H9 (cell line): ENCODE data around the gene FAM210A. TPM values are rescaled to one million over a fixed set of nuclear protein-coding genes. Genes with fewer than 3 reads are reported as not detected.

ENCODE experiments used
- DNase-seq: peaks from one replicate; pipeline ENCODE4 v3.0.0-alpha.2; 2017
- H2AFZ ChIP-seq: one replicate; pipeline ENCODE4 v1.6.1; 2013; ENCODE audit warnings: mild to moderate bottlenecking, low read length, control low read depth, moderate library complexity
- H2AK5ac ChIP-seq: 2 replicates; pipeline ENCODE4 v1.6.1; 2013; ENCODE audit warnings: low read length, control low read depth, mixed read lengths; ENCODE audit not compliant: insufficient read length
- H2BK120ac ChIP-seq: one replicate; pipeline ENCODE4 v1.6.1; 2013; ENCODE audit warnings: low read depth, mild to moderate bottlenecking, low read length, control low read depth, inconsistent platforms; ENCODE audit not compliant: poor library complexity, severe bottlenecking
- H2BK12ac ChIP-seq: 2 replicates; pipeline ENCODE4 v1.6.1; 2013; ENCODE audit warnings: low read length, control low read depth, mixed read lengths, low read depth; ENCODE audit not compliant: insufficient read length
- H2BK15ac ChIP-seq: 2 replicates; pipeline ENCODE4 v1.6.1; 2013; ENCODE audit warnings: low read depth, low read length, control low read depth
- H2BK20ac ChIP-seq: one replicate; pipeline ENCODE4 v1.6.1; 2013; ENCODE audit warnings: low read depth, mild to moderate bottlenecking, low read length, control low read depth, inconsistent platforms; ENCODE audit not compliant: poor library complexity, severe bottlenecking
- H2BK5ac ChIP-seq: 2 replicates; pipeline ENCODE4 v1.6.1; 2013; ENCODE audit warnings: low read length, control low read depth, mixed read lengths; ENCODE audit not compliant: insufficient read length
- H3K14ac ChIP-seq: 2 replicates; pipeline ENCODE4 v1.6.1; 2013; ENCODE audit warnings: low read length, control low read depth; ENCODE audit not compliant: insufficient read depth
- H3K18ac ChIP-seq: 2 replicates; pipeline ENCODE4 v1.6.1; 2013; ENCODE audit warnings: low read depth, mild to moderate bottlenecking, mixed read lengths, low read length, control low read depth; ENCODE audit not compliant: insufficient read length
- H3K23ac ChIP-seq: 2 replicates; pipeline ENCODE4 v1.6.1; 2013; ENCODE audit warnings: low read length, control low read depth, mixed read lengths, low read depth; ENCODE audit not compliant: insufficient read length
- H3K23me2 ChIP-seq: 2 replicates; pipeline ENCODE4 v1.6.1; 2013; ENCODE audit warnings: low read depth, mild to moderate bottlenecking, mixed read lengths, low read length, control low read depth; ENCODE audit not compliant: insufficient read length, poor library complexity, severe bottlenecking
- H3K27ac ChIP-seq: 2 replicates; pipeline ENCODE4 v1.5.1; 2013; ENCODE audit warnings: low read length, control low read depth, mixed read lengths, low read depth; ENCODE audit not compliant: insufficient read length
- H3K27me3 ChIP-seq: 2 replicates; pipeline ENCODE4 v1.6.1; 2013; ENCODE audit warnings: low read length, control low read depth, inconsistent platforms; ENCODE audit not compliant: insufficient read depth
- H3K4ac ChIP-seq: 2 replicates; pipeline ENCODE4 v1.6.1; 2013; ENCODE audit warnings: low read depth, mild to moderate bottlenecking, control low read depth, inconsistent platforms, low read length, moderate library complexity
- H3K4me1 ChIP-seq: 2 replicates; pipeline ENCODE4 v1.6.1; 2013; ENCODE audit warnings: low read length, control low read depth, inconsistent platforms; ENCODE audit not compliant: insufficient read depth
- H3K4me2 ChIP-seq: 2 replicates; pipeline ENCODE4 v1.6.1; 2013; ENCODE audit warnings: low read length, control low read depth, mixed read lengths; ENCODE audit not compliant: insufficient read length, insufficient read depth
- H3K56ac ChIP-seq: 2 replicates; pipeline ENCODE4 v1.6.1; 2013; ENCODE audit warnings: low read depth, mild to moderate bottlenecking, mixed read lengths, low read length, control low read depth; ENCODE audit not compliant: insufficient read length
- H3K79me1 ChIP-seq: 2 replicates; pipeline ENCODE4 v1.6.1; 2013; ENCODE audit warnings: low read depth, mild to moderate bottlenecking, moderate library complexity, low read length, control low read depth, inconsistent platforms; ENCODE audit not compliant: insufficient read depth, poor library complexity, severe bottlenecking
- H3K79me2 ChIP-seq: 2 replicates; pipeline ENCODE4 v1.6.1; 2013; ENCODE audit warnings: low read length, control low read depth, inconsistent platforms; ENCODE audit not compliant: insufficient read depth
- H3K9ac ChIP-seq: 2 replicates; pipeline ENCODE4 v1.6.1; 2013; ENCODE audit warnings: low read length, control low read depth, mixed read lengths; ENCODE audit not compliant: insufficient read length; ENCODE audit errors: extremely low read depth
- H3K9me3 ChIP-seq: one replicate; pipeline ENCODE4 v1.6.1; 2013; ENCODE audit warnings: low read depth, low read length, inconsistent platforms; ENCODE audit not compliant: control insufficient read depth
- H3T11ph ChIP-seq: one replicate; pipeline ENCODE4 v1.6.1; 2013; ENCODE audit warnings: mild to moderate bottlenecking, low read length, control low read depth, inconsistent platforms
- H4K20me1 ChIP-seq: one replicate; pipeline ENCODE4 v1.6.1; 2013; ENCODE audit not compliant: control insufficient read depth, insufficient read length, insufficient read depth
- H4K5ac ChIP-seq: 2 replicates; pipeline ENCODE4 v1.6.1; 2013; ENCODE audit warnings: low read depth, mild to moderate bottlenecking, mixed read lengths, low read length, control low read depth; ENCODE audit not compliant: insufficient read length
- H4K8ac ChIP-seq: replicated peaks from 2 replicates; pipeline ENCODE4 v1.6.1; 2013; ENCODE audit warnings: low read length, control low read depth, mixed read lengths, low read depth; ENCODE audit not compliant: insufficient read length
- H4K91ac ChIP-seq: 2 replicates; pipeline ENCODE4 v1.6.1; 2013; ENCODE audit warnings: low read depth, mild to moderate bottlenecking, moderate library complexity, mixed read lengths, low read length, control low read depth; ENCODE audit not compliant: insufficient read length
- H3K27ac Mint-ChIP-seq, 3 experiments: 2 replicates in 2 of 3; 3 replicates in 1 of 3; pipeline ENCODE4 v1.8.0; 2020 to 2021; ENCODE audit warnings: mixed read lengths in 3 of 3, mild to moderate bottlenecking in 1 of 3, moderate library complexity in 1 of 3
- H3K27me3 Mint-ChIP-seq: 2 replicates; pipeline ENCODE4 v1.8.0; 2021; ENCODE audit warnings: low read depth, mild to moderate bottlenecking, moderate library complexity, mixed read lengths
- H3K36me3 Mint-ChIP-seq, 3 experiments: 2 replicates in 2 of 3; 3 replicates in 1 of 3; pipeline ENCODE4 v1.8.0; 2020 to 2021; ENCODE audit warnings: low read depth in 3 of 3, mixed read lengths in 3 of 3; ENCODE audit not compliant: insufficient read depth in 1 of 3
- H3K4me1 Mint-ChIP-seq, 2 experiments: 2 replicates each; pipeline ENCODE4 v1.8.0; 2020; ENCODE audit warnings: mixed read lengths in 2 of 2
- H3K4me3 Mint-ChIP-seq, 2 experiments: 2 replicates in 1 of 2; 3 replicates in 1 of 2; pipeline ENCODE4 v1.8.0; 2020 to 2021; ENCODE audit warnings: mild to moderate bottlenecking in 2 of 2, mixed read lengths in 2 of 2, moderate library complexity in 1 of 2
- H3K9me3 Mint-ChIP-seq, 2 experiments: 2 replicates in 1 of 2; 3 replicates in 1 of 2; pipeline ENCODE4 v1.8.0; 2020; ENCODE audit warnings: mild to moderate bottlenecking in 2 of 2, mixed read lengths in 2 of 2, moderate library complexity in 1 of 2
- WGBS: extraction: QIAGEN DNeasy Blood & Tissue Kit; methylation state at CpG from one replicate; pipeline ENCODE4 v1.1.7; 2013; ENCODE audit warnings: missing lambda C conversion rate, low lambda C conversion rate, mixed read lengths; ENCODE audit not compliant: insufficient read length; ENCODE audit errors: extremely low coverage; 5-methylcytosine and 5-hydroxymethylcytosine counted together
- total RNA-seq: library from RNA; stranded (reverse); gene quantifications from 2 replicates; pipeline ENCODE4 v1.2.1, GENCODE V29; 2021
- TF ChIP-seq, protein P1 (sequence below): fragments of 200-600 bp; sonication (generic); conservative IDR thresholded peaks from 3 replicates; pipeline ENCODE4 v1.8.0; 2021; ENCODE audit warnings: antibody characterized with exemption, mild to moderate bottlenecking

FAM210A gene
- total RNA-seq, 1 experiment from 2014 or later = 22.5 TPM

DNA sequence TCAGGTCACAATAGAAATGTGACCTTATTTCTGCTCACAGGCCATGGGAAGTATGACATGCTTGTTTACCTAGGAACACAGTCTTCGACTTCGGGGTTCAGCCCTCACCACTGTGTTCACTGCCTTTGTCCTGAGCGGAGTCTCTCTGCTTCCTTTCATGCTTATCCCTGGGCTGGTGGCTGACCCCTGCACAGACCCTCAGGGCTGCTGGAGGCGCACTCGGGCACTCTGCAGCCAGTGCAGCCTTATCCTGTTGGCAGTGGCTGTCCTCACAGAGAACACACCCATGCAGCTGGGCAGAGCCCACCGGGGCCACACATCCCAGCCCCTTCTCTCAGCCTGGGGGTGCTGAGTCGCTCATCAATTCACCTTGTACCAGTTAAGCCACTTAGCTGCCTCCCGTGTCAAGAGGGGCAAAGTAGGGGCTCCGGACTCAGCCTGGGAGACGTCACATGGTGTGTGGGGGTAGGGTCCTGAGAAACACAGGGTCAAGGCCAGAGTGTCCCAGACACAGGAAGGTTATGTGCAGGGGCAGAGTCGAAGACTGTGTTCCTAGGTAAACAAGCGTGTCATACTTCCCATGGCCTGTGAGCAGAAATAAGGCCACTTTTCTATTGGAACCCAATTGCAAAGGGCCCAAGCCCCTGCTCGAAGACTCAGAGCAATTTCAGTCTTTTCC is 107.5 kb downstream of the FAM210A start:
- Histone ChIP-seq H3T11ph (no peak overlapping the region), H3K4me2 (no peak overlapping the region), H4K20me1 (no peaks in the 10 kb centered on the region), H2BK20ac (no peak overlapping the region), H2AK5ac (no peak overlapping the region), H3K79me1 (no peaks in the 10 kb centered on the region), H3K4ac (no peak overlapping the region), H3K4me1 (no peaks in the 10 kb centered on the region), H4K91ac (no peak overlapping the region), H2BK15ac (no peak overlapping the region), H3K27ac (no peak overlapping the region), H3K23me2 (no peaks in the 10 kb centered on the region), H3K18ac (no peak overlapping the region), H2BK120ac (no peak overlapping the region), H3K9ac (no peak overlapping the region), H4K5ac (no peak overlapping the region), H3K56ac (no peak overlapping the region), H4K8ac (no peak overlapping the region), H2AFZ (no peak overlapping the region), H2BK5ac (no peak overlapping the region), H3K27me3 (no peaks in the 10 kb centered on the region), H3K14ac (no peak overlapping the region; the same call in 1 of the 2 replicates), H3K23ac (no peak overlapping the region), H3K9me3 (no peaks in the 10 kb centered on the region), H3K79me2 (no peaks in the 10 kb centered on the region), H2BK12ac (no peak overlapping the region)
- no peak overlapping the region; a peak in 2 of 7 replicates for H3K27ac Mint-ChIP-seq
- TF ChIP-seq, protein P1, sequence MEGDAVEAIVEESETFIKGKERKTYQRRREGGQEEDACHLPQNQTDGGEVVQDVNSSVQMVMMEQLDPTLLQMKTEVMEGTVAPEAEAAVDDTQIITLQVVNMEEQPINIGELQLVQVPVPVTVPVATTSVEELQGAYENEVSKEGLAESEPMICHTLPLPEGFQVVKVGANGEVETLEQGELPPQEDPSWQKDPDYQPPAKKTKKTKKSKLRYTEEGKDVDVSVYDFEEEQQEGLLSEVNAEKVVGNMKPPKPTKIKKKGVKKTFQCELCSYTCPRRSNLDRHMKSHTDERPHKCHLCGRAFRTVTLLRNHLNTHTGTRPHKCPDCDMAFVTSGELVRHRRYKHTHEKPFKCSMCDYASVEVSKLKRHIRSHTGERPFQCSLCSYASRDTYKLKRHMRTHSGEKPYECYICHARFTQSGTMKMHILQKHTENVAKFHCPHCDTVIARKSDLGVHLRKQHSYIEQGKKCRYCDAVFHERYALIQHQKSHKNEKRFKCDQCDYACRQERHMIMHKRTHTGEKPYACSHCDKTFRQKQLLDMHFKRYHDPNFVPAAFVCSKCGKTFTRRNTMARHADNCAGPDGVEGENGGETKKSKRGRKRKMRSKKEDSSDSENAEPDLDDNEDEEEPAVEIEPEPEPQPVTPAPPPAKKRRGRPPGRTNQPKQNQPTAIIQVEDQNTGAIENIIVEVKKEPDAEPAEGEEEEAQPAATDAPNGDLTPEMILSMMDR = no peak
- no peak for DNase-seq
- H3K4me1 Mint-ChIP-seq = no peaks in the 10 kb centered on the region
- H3K27me3 Mint-ChIP-seq = no peaks in the 10 kb centered on the region
- peaks cover 0 to 2% (median 0%) of the 10 kb centered on the region in 3 experiments; a peak in 2 of 7 replicates for H3K36me3 Mint-ChIP-seq
- no peaks in the 10 kb centered on the region for H3K9me3 Mint-ChIP-seq
- no CpG with 5 or more reads among the region's 13 CpGs for WGBS
- H3K4me3 Mint-ChIP-seq = no peak overlapping the region
